Astrocyte (in vitro differentiated cells and primary cell): ENCODE results near the gene DENND1B.

ENCODE experiments used
- CTCF ChIP-seq: IDR thresholded peaks from 2 replicates; pipeline ENCODE4 v1.5.1; 2011; ENCODE audit warnings: low read depth, mild to moderate bottlenecking, inconsistent platforms, low read length, moderate library complexity; ENCODE audit not compliant: insufficient read depth
- EZH2 ChIP-seq: IDR thresholded peaks from 2 replicates; pipeline ENCODE4 v1.6.1; 2012; ENCODE audit warnings: mild to moderate bottlenecking, low read length, inconsistent platforms; ENCODE audit not compliant: insufficient read depth

GRCh38 chr1:197561041-197561440 is 214.2 kb downstream of the DENND1B start:
- no peak for TF ChIP-seq CTCF
- TF ChIP-seq EZH2 = no peak
